GM19328 (cell line): ENCODE results near the gene ACSM5.

Source experiments
- ATAC-seq: cut with Tn5 transposase; IDR thresholded peaks from one replicate; pipeline ENCODE4 v1.9.1; 2021; ENCODE audit warnings: mild to moderate bottlenecking, moderate library complexity; ENCODE audit not compliant: unreplicated experiment

Gene ACSM5, protein sequence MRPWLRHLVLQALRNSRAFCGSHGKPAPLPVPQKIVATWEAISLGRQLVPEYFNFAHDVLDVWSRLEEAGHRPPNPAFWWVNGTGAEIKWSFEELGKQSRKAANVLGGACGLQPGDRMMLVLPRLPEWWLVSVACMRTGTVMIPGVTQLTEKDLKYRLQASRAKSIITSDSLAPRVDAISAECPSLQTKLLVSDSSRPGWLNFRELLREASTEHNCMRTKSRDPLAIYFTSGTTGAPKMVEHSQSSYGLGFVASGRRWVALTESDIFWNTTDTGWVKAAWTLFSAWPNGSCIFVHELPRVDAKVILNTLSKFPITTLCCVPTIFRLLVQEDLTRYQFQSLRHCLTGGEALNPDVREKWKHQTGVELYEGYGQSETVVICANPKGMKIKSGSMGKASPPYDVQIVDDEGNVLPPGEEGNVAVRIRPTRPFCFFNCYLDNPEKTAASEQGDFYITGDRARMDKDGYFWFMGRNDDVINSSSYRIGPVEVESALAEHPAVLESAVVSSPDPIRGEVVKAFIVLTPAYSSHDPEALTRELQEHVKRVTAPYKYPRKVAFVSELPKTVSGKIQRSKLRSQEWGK

DNA sequence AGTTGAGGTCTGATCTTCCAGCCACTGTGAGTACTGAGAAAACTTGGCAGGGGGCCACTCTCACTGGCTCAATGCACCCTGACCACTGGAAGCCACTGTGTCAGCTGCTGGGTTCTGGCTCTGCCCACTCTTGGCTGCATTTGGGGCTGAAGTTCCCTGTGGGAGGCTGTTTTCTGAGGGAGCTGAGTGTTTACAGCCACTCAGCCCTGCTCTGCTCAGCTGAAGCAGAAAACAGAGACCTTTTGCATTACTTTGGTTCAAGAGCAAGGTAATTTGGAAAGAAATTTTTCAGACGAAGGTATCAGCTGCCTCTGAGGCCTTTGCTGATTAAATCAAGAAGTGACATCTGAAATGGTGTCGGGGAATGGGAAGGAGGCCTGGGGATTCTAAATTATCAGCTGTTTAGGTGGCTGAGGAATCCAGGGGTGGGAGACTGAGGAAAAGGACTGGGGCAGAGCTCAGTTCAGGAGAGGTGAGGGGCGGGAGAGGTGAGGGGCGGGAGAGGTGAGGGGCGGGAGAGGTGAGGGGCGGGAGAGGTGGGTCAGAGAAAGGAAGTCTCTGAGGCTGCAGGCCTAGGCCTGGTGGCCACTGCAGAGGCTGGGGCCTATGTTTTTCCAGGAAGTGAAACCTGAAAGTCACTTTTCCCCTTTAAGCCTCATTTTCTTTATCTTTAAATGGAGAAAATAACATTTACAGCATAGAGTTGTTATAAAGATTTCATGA lies at the start of gene ACSM5:
Gene ACSM5, plus strand, starts transcription at position 137 of the 723 bp plus-strand sequence. CDS start 1,951 bp downstream, outside the sequence.
- no peak for ATAC-seq

- no peak for ATAC-seq
These were observed 49.3 kb upstream of the ACSM5 start for GRCh38 chr16:20359997-20360396.

DNA sequence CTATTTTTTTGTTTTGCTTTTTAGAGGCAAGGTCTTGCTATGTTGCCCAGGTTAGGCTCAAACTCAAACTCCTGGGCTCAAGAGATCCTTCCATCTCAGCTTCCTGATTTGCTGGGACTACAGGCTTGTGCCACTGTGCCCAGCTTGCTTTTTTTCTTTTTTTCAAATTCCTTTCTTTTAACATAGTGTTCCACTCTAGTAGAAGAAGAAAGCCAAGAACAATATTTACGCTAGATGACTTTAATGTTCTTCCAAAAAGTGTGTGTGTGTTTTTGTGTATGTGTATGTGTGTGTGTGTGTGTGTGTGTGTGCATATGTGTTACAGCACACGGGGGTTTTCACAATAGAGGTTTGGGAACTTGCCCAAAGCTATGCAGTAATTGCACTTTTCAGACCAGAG lies 46.1 kb upstream of the ACSM5 start:
- no peak for ATAC-seq

- ATAC-seq = no peak
These were observed 45.3 kb upstream of the ACSM5 start for GRCh38 chr16:20364051-20364450.

DNA sequence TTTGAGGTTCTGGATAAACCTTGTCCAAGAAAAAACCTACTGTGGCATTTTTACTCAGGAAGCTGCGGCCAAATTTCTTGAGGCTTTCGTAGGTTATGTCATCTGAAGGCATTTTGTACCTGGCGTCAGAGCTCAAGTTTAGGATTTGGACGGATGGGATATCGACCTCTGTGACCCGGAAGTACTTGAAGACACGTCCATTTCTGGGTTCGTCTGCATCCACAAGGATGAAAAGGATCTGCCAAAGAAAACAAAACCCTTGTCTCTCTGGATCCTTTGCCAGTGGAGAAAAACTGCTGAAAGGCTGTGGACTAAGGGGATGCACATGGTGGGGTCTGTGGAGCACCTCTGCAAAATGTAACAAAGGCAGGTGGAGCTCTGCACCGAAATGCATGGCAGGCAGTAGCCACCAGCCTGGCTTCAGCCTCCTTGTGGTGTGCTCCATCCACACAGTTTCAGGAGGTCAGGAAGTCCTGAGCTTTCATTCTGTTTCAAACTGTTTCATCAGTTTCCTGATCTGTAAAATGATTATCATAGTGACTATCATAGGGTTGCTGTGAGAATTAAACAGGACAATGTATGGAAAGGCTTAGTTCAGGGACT lies 39.8 kb upstream of the ACSM5 start:
- no peak for ATAC-seq

GRCh38 chr16:20372701-20373100 lies 36.6 kb upstream of the ACSM5 start:
- ATAC-seq = no peak

- no peak for ATAC-seq
These were observed 32.2 kb upstream of the ACSM5 start for GRCh38 chr16:20377181-20377580.

DNA sequence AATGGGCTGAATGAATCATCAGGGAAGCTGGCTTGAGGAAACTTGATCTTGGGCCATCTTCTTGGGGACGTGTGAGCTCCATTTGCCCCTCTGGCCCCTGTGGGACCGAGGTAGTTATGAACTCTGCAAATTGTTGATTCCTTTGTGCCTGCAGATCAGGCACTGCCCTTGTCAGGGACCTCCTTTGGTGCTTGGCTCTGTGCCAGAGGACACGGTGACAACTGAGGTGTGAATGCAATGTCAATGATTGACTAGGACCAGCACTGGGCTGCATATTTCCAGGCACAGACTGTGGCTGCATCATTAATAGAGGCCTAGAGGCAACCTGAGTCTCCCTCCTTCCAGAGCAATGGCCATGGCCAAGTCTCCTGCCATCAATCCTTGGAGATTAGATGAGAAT lies 28.6 kb upstream of the ACSM5 start:
- ATAC-seq = no peak

DNA sequence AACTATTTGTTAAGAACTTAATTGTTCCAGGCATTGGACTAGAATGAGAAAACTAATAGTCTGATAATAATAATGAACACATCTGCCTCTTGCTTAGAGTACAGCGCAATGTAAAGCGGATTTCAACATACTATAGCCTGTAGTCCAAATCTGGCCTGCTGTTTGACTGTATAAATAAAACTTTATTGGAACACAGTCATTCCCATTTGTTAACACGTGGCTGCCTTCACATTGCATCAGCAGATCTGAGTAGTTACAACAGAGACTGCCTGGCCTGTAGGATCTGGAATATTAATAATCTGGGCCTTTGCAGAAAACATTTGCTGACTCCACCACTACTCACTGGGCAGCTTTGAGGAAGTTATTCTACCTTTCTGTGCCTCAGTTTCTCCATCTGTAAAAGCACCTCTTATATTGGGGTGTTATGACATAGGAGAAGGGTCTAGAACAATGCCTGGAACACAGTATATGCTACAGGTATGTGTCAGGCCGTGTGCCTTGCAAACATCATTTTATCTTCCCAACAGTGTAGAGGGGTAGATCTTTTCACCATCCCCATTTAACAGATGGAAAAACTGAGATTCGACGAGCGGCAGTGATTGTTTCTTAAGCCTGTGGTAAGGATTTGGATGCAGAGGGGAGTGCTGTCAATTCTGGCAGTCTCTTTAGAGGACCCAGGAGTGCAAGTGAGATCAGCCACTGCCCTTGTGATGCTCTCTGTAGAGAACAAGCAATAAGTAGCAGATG lies 27.0 kb upstream of the ACSM5 start:
- ATAC-seq = no peak

GRCh38 chr16:20383106-20384029 lies 26.0 kb upstream of the ACSM5 start:
- no peak for ATAC-seq

- no peak for ATAC-seq
These were observed 23.2 kb upstream of the ACSM5 start for GRCh38 chr16:20385844-20386832.

DNA sequence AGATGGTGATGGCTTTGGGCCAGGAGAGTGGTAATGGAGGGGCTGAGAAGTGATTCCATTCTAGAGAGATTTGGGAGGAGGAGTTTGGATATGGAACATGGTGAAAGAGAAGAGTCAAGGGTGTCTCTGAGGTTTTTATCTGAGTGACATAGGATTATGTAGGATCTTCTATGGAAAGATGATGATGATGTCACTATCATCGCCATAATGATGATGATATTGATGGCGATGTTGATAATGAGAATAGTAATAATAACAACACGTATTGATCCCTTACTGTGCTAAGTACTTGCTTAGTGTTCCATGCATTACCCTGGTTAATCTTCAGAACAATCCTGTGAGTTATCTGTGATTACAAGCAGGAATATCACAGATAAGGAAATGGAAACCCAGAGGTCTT lies 21.4 kb upstream of the ACSM5 start:
- ATAC-seq = no peak

GRCh38 chr16:20388854-20389253 lies 20.5 kb upstream of the ACSM5 start:
- no peak for ATAC-seq

DNA sequence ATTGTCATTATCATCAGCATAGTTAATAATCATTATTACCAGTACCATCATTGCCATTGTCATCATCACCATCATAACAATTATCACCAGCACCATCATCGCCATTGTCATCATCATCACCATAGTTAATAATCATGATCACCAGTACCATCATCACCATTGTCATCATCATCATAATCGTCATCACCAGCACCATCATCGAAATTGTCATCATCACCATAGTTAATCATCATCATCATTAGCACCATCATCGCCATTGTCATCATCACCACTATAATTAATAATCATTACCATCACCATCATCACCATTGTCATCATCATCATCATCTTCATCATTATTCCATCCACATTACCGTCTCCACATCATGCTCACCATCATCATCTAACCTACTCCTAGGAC lies 18.3 kb upstream of the ACSM5 start:
- ATAC-seq = no peak

- ATAC-seq = no peak
These were observed 15.3 kb upstream of the ACSM5 start for GRCh38 chr16:20393801-20394577.

GRCh38 chr16:20395946-20396345 lies 13.4 kb upstream of the ACSM5 start:
- no peak for ATAC-seq

- ATAC-seq = no peak
These were observed 12.4 kb upstream of the ACSM5 start for GRCh38 chr16:20396846-20397467.
